GM23338 (cell line): Measurements from ENCODE around the gene NCOA6. TPM values are rescaled to one million over a fixed set of nuclear protein-coding genes. Genes with fewer than 3 reads are reported as not detected.

Source experiments
- ATAC-seq: fragments of 200-7000 bp; cut with Tn5 transposase; 3 replicates; pipeline ENCODE4 v1.9.1; 2020
- DNase-seq: peaks from one replicate; pipeline ENCODE4 v3.0.0-alpha.2; 2015; ENCODE audit warnings: low spot score
- H2AFZ ChIP-seq: fragments of 200-600 bp; sonication (generic); 2 replicates; pipeline ENCODE4 v1.8.0; 2016; ENCODE audit warnings: antibody characterized with exemption, mild to moderate bottlenecking, moderate library complexity
- H3F3A ChIP-seq: fragments of 200-600 bp; sonication (generic); replicated peaks from 2 replicates; pipeline ENCODE4 v1.8.0; 2017; ENCODE audit warnings: antibody characterized with exemption, mixed run types, low read depth
- H3K27ac ChIP-seq: fragments of 200-600 bp; sonication (generic); 2 replicates; pipeline ENCODE4 v1.6.1; 2016; ENCODE audit warnings: low read depth
- H3K27me3 ChIP-seq: fragments of 200-600 bp; sonication (generic); 2 replicates; pipeline ENCODE4 v1.8.0; 2016; ENCODE audit warnings: mild to moderate bottlenecking, mixed run types, moderate library complexity; ENCODE audit not compliant: insufficient read depth
- H3K36me3 ChIP-seq: fragments of 200-600 bp; sonication (generic); 2 replicates; pipeline ENCODE4 v1.8.0; 2016; ENCODE audit warnings: mild to moderate bottlenecking; ENCODE audit not compliant: insufficient read depth
- H3K4me1 ChIP-seq: fragments of 200-600 bp; sonication (generic); 2 replicates; pipeline ENCODE4 v1.8.0; 2016; ENCODE audit warnings: mild to moderate bottlenecking, moderate library complexity; ENCODE audit not compliant: insufficient read depth
- H3K4me2 ChIP-seq: fragments of 200-600 bp; sonication (generic); 2 replicates; pipeline ENCODE4 v1.7.1; 2017; ENCODE audit warnings: mixed run types
- H3K4me3 ChIP-seq: fragments of 200-600 bp; sonication (generic); 2 replicates; pipeline ENCODE4 v1.6.1; 2016; ENCODE audit warnings: mixed run types
- H3K79me2 ChIP-seq: fragments of 200-600 bp; sonication (generic); replicated peaks from 2 replicates; pipeline ENCODE4 v1.8.0; 2017; ENCODE audit warnings: mild to moderate bottlenecking; ENCODE audit not compliant: insufficient read depth
- H3K9me2 ChIP-seq: fragments of 200-600 bp; sonication (generic); 2 replicates; pipeline ENCODE4 v1.8.0; 2017; ENCODE audit not compliant: insufficient read depth
- H4K20me1 ChIP-seq: fragments of 200-600 bp; sonication (generic); replicated peaks from 2 replicates; pipeline ENCODE4 v1.8.0; 2017; ENCODE audit warnings: mild to moderate bottlenecking; ENCODE audit not compliant: insufficient read depth
- H3K27ac Mint-ChIP-seq: 2 replicates; pipeline ENCODE4 v1.8.0; 2020; ENCODE audit warnings: inconsistent platforms, mild to moderate bottlenecking, moderate library complexity, mixed read lengths
- H3K27me3 Mint-ChIP-seq: 3 replicates; pipeline ENCODE4 v1.8.0; 2022; ENCODE audit warnings: low read depth, mild to moderate bottlenecking, moderate library complexity, mixed read lengths, inconsistent platforms; ENCODE audit not compliant: insufficient read depth, poor library complexity
- H3K36me3 Mint-ChIP-seq: 3 replicates; pipeline ENCODE4 v1.8.0; 2021; ENCODE audit warnings: low read depth, mild to moderate bottlenecking, inconsistent platforms, moderate library complexity, mixed read lengths
- H3K4me1 Mint-ChIP-seq: 3 replicates; pipeline ENCODE4 v1.8.0; 2020; ENCODE audit warnings: mild to moderate bottlenecking, inconsistent platforms, mixed read lengths
- H3K4me3 Mint-ChIP-seq: 3 replicates; pipeline ENCODE4 v1.8.0; 2021; ENCODE audit warnings: moderate library complexity, mild to moderate bottlenecking, inconsistent platforms, mixed read lengths
- H3K9me3 Mint-ChIP-seq: 3 replicates; pipeline ENCODE4 v1.8.0; 2020; ENCODE audit warnings: moderate library complexity, mild to moderate bottlenecking, inconsistent platforms, mixed read lengths
- CREB1 ChIP-seq: fragments of 250-450 bp; sonication (Bioruptor Pico); IDR thresholded peaks from 2 replicates; pipeline ENCODE4 v1.5.0; 2020; ENCODE audit warnings: low read depth, mild to moderate bottlenecking, moderate library complexity
- EZH2 ChIP-seq: fragments of 200-600 bp; sonication (generic); IDR thresholded peaks from one replicate; pipeline ENCODE4 v1.8.0; 2017; ENCODE audit warnings: antibody characterized with exemption, mild to moderate bottlenecking, low read depth; ENCODE audit not compliant: unreplicated experiment
- EZH2phosphoT487 ChIP-seq: fragments of 200-600 bp; sonication (generic); IDR thresholded peaks from one replicate; pipeline ENCODE4 v1.8.1; 2018; ENCODE audit warnings: antibody characterized with exemption; ENCODE audit not compliant: unreplicated experiment
- JUNB ChIP-seq: IDR thresholded peaks from one replicate; pipeline ENCODE4 v1.6.1; 2016; ENCODE audit warnings: antibody characterized with exemption; ENCODE audit not compliant: unreplicated experiment
- NANOG ChIP-seq: IDR thresholded peaks from 2 replicates; pipeline ENCODE4 v1.6.1; 2016; ENCODE audit warnings: antibody characterized with exemption, borderline replicate concordance
- POLR2AphosphoS5 ChIP-seq: IDR thresholded peaks from 2 replicates; pipeline ENCODE4 v1.6.1; 2016; ENCODE audit warnings: antibody characterized with exemption, low read depth
- STAT1 ChIP-seq: IDR thresholded peaks from one replicate; pipeline ENCODE4 v1.6.1; 2016; ENCODE audit warnings: antibody characterized with exemption; ENCODE audit not compliant: unreplicated experiment
- ZNF114 ChIP-seq: fragments of 250-450 bp; sonication (Bioruptor Pico); IDR thresholded peaks from 2 replicates; pipeline ENCODE4 v1.5.0; 2020; ENCODE audit warnings: mild to moderate bottlenecking, moderate library complexity
- ZNF331 ChIP-seq: fragments of 250-450 bp; sonication (Bioruptor Pico); IDR thresholded peaks from 2 replicates; pipeline ENCODE4 v1.5.0; 2020; ENCODE audit warnings: low read depth, mild to moderate bottlenecking, moderate library complexity
- polyA plus RNA-seq: library from polyadenylated mRNA; unstranded; fragments of >200 nt; fragmentation: Nextera tagmentation; extraction: Ambion mirVana; gene quantifications from 2 replicates; pipeline ENCODE4 v1.2.1, GENCODE V29; 2016
- total RNA-seq: library from RNA; depleted of rRNA; stranded (reverse); fragments of >200 nt; shearing (Covaris generic); gene quantifications from 2 replicates; pipeline ENCODE4 v1.2.3, GENCODE V29; 2014
- TF ChIP-seq, protein P1 (sequence below): IDR thresholded peaks from one replicate; pipeline ENCODE4 v1.6.1; 2018; ENCODE audit warnings: antibody characterized with exemption; ENCODE audit not compliant: unreplicated experiment
- TF ChIP-seq, protein P2 (sequence below), 2 experiments: fragments of 200-600 bp in 1 of 2; sonication (generic) in 1 of 2; conservative IDR thresholded peaks; 2 replicates each; pipeline versions ENCODE4 v1.5.1 to v1.6.1; 2016 to 2017; ENCODE audit warnings: antibody characterized with exemption in 2 of 2, low read depth in 2 of 2, mild to moderate bottlenecking in 2 of 2, moderate library complexity in 1 of 2
- TF ChIP-seq, protein P3 (sequence below): fragments of 250-450 bp; sonication (Bioruptor Pico); IDR thresholded peaks from 2 replicates; pipeline ENCODE4 v1.5.0; 2020; ENCODE audit warnings: mild to moderate bottlenecking, moderate library complexity
- TF ChIP-seq, protein P4 (sequence below): IDR thresholded peaks from 2 replicates; pipeline ENCODE4 v1.6.1; 2016; ENCODE audit warnings: antibody characterized with exemption

NCOA6 gene
- total and polyA plus RNA-seq, 2 experiments from 2014 or later = 10.6 to 17.4 TPM

DNA sequence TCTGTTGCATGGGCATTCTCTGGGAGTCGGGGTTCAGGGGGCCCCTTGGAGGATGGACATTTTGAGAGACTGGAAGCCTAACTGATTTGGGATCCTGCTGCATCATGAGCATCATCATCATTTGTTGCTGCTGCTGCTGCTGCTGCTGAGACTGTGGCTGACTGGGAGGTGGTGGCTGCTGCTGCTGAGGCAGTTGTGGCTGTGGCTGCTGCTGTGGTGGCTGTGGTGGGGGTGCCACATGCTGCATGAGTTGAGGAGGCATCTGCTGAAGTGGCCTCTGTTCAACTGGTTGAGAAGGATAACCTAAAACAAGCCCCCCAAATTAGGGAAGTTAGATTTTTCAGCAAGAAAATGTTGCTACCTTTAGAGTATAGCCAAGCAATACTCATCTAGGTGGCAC is 82.4 kb downstream of the NCOA6 start:
- no peaks in the 10 kb centered on the region for H3K9me3 Mint-ChIP-seq
- Histone ChIP-seq H3K4me1 (no peaks in the 10 kb centered on the region), H3F3A (no peaks in the 10 kb centered on the region), H3K4me2 (no peak overlapping the region), H3K36me3 (no peaks in the 10 kb centered on the region), H3K4me3 (no peak overlapping the region), H3K79me2 (no peaks in the 10 kb centered on the region), H3K27me3 (no peaks in the 10 kb centered on the region), H3K9me2 (no peaks in the 10 kb centered on the region), H4K20me1 (no peaks in the 10 kb centered on the region), H2AFZ (no peak overlapping the region), H3K27ac (no peak overlapping the region)
- H3K4me3 Mint-ChIP-seq = no peak overlapping the region
- no peaks in the 10 kb centered on the region for H3K27me3 Mint-ChIP-seq
- no peak for DNase-seq
- TF ChIP-seq ZNF114 (no peak), ZNF331 (CRISPR knock-in tag) (no peak), NANOG (no peak), POLR2AphosphoS5 (no peak), STAT1 (no peak), JUNB (no peak), EZH2 (no peak), EZH2phosphoT487 (no peak), CREB1 (CRISPR knock-in tag) (no peak)
- TF ChIP-seq, protein P1, sequence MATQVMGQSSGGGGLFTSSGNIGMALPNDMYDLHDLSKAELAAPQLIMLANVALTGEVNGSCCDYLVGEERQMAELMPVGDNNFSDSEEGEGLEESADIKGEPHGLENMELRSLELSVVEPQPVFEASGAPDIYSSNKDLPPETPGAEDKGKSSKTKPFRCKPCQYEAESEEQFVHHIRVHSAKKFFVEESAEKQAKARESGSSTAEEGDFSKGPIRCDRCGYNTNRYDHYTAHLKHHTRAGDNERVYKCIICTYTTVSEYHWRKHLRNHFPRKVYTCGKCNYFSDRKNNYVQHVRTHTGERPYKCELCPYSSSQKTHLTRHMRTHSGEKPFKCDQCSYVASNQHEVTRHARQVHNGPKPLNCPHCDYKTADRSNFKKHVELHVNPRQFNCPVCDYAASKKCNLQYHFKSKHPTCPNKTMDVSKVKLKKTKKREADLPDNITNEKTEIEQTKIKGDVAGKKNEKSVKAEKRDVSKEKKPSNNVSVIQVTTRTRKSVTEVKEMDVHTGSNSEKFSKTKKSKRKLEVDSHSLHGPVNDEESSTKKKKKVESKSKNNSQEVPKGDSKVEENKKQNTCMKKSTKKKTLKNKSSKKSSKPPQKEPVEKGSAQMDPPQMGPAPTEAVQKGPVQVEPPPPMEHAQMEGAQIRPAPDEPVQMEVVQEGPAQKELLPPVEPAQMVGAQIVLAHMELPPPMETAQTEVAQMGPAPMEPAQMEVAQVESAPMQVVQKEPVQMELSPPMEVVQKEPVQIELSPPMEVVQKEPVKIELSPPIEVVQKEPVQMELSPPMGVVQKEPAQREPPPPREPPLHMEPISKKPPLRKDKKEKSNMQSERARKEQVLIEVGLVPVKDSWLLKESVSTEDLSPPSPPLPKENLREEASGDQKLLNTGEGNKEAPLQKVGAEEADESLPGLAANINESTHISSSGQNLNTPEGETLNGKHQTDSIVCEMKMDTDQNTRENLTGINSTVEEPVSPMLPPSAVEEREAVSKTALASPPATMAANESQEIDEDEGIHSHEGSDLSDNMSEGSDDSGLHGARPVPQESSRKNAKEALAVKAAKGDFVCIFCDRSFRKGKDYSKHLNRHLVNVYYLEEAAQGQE = no peak
- TF ChIP-seq, protein P2, sequence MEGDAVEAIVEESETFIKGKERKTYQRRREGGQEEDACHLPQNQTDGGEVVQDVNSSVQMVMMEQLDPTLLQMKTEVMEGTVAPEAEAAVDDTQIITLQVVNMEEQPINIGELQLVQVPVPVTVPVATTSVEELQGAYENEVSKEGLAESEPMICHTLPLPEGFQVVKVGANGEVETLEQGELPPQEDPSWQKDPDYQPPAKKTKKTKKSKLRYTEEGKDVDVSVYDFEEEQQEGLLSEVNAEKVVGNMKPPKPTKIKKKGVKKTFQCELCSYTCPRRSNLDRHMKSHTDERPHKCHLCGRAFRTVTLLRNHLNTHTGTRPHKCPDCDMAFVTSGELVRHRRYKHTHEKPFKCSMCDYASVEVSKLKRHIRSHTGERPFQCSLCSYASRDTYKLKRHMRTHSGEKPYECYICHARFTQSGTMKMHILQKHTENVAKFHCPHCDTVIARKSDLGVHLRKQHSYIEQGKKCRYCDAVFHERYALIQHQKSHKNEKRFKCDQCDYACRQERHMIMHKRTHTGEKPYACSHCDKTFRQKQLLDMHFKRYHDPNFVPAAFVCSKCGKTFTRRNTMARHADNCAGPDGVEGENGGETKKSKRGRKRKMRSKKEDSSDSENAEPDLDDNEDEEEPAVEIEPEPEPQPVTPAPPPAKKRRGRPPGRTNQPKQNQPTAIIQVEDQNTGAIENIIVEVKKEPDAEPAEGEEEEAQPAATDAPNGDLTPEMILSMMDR (conservative IDR thresholded peaks at IDR 0.05; ENCODE audit: low read depth in 2 of 2) = no peak
- TF ChIP-seq, protein P3, sequence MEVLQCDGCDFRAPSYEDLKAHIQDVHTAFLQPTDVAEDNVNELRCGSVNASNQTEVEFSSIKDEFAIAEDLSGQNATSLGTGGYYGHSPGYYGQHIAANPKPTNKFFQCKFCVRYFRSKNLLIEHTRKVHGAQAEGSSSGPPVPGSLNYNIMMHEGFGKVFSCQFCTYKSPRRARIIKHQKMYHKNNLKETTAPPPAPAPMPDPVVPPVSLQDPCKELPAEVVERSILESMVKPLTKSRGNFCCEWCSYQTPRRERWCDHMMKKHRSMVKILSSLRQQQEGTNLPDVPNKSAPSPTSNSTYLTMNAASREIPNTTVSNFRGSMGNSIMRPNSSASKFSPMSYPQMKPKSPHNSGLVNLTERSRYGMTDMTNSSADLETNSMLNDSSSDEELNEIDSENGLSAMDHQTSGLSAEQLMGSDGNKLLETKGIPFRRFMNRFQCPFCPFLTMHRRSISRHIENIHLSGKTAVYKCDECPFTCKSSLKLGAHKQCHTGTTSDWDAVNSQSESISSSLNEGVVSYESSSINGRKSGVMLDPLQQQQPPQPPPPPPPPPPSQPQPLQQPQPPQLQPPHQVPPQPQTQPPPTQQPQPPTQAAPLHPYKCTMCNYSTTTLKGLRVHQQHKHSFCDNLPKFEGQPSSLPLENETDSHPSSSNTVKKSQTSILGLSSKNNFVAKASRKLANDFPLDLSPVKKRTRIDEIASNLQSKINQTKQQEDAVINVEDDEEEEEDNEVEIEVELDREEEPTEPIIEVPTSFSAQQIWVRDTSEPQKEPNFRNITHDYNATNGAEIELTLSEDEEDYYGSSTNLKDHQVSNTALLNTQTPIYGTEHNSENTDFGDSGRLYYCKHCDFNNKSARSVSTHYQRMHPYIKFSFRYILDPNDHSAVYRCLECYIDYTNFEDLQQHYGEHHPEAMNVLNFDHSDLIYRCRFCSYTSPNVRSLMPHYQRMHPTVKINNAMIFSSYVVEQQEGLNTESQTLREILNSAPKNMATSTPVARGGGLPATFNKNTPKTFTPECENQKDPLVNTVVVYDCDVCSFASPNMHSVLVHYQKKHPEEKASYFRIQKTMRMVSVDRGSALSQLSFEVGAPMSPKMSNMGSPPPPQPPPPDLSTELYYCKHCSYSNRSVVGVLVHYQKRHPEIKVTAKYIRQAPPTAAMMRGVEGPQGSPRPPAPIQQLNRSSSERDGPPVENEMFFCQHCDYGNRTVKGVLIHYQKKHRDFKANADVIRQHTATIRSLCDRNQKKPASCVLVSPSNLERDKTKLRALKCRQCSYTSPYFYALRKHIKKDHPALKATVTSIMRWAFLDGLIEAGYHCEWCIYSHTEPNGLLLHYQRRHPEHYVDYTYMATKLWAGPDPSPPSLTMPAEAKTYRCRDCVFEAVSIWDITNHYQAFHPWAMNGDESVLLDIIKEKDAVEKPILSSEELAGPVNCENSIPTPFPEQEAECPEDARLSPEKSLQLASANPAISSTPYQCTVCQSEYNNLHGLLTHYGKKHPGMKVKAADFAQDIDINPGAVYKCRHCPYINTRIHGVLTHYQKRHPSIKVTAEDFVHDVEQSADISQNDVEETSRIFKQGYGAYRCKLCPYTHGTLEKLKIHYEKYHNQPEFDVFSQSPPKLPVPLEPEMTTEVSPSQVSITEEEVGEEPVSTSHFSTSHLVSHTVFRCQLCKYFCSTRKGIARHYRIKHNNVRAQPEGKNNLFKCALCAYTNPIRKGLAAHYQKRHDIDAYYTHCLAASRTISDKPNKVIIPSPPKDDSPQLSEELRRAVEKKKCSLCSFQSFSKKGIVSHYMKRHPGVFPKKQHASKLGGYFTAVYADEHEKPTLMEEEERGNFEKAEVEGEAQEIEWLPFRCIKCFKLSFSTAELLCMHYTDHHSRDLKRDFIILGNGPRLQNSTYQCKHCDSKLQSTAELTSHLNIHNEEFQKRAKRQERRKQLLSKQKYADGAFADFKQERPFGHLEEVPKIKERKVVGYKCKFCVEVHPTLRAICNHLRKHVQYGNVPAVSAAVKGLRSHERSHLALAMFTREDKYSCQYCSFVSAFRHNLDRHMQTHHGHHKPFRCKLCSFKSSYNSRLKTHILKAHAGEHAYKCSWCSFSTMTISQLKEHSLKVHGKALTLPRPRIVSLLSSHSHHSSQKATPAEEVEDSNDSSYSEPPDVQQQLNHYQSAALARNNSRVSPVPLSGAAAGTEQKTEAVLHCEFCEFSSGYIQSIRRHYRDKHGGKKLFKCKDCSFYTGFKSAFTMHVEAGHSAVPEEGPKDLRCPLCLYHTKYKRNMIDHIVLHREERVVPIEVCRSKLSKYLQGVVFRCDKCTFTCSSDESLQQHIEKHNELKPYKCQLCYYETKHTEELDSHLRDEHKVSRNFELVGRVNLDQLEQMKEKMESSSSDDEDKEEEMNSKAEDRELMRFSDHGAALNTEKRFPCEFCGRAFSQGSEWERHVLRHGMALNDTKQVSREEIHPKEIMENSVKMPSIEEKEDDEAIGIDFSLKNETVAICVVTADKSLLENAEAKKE (CRISPR knock-in tag) = no peak
- TF ChIP-seq, protein P4, sequence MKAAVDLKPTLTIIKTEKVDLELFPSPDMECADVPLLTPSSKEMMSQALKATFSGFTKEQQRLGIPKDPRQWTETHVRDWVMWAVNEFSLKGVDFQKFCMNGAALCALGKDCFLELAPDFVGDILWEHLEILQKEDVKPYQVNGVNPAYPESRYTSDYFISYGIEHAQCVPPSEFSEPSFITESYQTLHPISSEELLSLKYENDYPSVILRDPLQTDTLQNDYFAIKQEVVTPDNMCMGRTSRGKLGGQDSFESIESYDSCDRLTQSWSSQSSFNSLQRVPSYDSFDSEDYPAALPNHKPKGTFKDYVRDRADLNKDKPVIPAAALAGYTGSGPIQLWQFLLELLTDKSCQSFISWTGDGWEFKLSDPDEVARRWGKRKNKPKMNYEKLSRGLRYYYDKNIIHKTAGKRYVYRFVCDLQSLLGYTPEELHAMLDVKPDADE = no peak
- ATAC-seq = no peak
- H3K36me3 Mint-ChIP-seq = no peaks in the 10 kb centered on the region; the same call in 2 of the 3 replicates
- H3K4me1 Mint-ChIP-seq = no peaks in the 10 kb centered on the region
- no peak overlapping the region for H3K27ac Mint-ChIP-seq
